Fibroblast of pulmonary artery (primary cell): Measurements from ENCODE around the gene PAX8.

Experiments
- DNase-seq: peaks from one replicate; pipeline ENCODE4 v3.0.0-alpha.2; 2010; ENCODE audit warnings: low read depth
- H3K4me3 ChIP-seq: replicated peaks from 2 replicates; pipeline ENCODE4 v1.5.1; 2011; ENCODE audit warnings: low read depth, mild to moderate bottlenecking, control low read depth, low read length, moderate library complexity
- TF ChIP-seq, protein P1 (sequence below): IDR thresholded peaks from 2 replicates; pipeline ENCODE4 v1.5.1; 2011; ENCODE audit warnings: mild to moderate bottlenecking, control low read depth, low read length, inconsistent platforms; ENCODE audit errors: missing control alignments

Gene PAX8

DNA sequence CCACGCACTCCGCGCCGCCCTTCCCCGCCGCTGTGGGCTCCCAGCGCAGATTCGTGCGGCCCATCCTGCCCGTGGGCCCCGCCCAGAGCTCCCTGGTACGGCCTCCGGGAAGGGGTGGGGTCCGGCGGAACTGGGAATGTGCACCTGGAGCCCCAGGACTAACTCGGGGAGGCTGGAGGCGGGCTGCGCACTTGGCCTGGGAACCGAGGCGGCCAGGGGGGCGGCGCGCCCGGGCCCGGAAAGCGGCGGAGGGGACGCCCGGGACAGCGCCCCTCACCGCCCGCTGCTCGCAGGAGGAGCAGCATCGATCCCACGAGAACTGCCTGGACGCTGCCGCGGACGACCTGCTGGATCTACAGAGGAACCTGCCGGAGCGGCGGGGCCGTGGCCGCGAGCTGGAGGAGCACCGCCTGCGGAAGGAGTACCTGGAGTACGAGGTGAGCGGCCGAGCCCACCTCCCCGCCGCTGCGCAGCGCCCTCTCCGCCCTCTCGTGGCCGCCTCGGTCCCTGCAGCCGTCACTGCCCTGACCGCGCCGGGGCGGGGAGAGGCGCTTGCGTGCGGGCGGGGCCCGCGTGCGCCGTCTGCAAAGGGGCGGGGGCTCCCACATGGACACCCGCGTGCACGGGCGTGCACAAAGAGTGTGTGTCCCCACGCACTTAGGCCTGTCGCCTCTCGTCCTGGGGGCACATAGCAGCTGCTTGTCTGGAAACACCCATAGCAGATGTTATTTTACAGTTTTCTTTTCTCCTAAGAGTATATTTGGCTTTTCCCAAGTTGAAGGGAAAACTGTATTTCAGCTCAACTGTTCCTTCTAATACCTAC, 79.7 kb downstream of the PAX8 start:
- TF ChIP-seq, protein P1, sequence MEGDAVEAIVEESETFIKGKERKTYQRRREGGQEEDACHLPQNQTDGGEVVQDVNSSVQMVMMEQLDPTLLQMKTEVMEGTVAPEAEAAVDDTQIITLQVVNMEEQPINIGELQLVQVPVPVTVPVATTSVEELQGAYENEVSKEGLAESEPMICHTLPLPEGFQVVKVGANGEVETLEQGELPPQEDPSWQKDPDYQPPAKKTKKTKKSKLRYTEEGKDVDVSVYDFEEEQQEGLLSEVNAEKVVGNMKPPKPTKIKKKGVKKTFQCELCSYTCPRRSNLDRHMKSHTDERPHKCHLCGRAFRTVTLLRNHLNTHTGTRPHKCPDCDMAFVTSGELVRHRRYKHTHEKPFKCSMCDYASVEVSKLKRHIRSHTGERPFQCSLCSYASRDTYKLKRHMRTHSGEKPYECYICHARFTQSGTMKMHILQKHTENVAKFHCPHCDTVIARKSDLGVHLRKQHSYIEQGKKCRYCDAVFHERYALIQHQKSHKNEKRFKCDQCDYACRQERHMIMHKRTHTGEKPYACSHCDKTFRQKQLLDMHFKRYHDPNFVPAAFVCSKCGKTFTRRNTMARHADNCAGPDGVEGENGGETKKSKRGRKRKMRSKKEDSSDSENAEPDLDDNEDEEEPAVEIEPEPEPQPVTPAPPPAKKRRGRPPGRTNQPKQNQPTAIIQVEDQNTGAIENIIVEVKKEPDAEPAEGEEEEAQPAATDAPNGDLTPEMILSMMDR, result peak; percentile 49
- H3K4me3 ChIP-seq, result peak overlapping the region; percentile 63
- peak; percentile 68 for DNase-seq

DNA sequence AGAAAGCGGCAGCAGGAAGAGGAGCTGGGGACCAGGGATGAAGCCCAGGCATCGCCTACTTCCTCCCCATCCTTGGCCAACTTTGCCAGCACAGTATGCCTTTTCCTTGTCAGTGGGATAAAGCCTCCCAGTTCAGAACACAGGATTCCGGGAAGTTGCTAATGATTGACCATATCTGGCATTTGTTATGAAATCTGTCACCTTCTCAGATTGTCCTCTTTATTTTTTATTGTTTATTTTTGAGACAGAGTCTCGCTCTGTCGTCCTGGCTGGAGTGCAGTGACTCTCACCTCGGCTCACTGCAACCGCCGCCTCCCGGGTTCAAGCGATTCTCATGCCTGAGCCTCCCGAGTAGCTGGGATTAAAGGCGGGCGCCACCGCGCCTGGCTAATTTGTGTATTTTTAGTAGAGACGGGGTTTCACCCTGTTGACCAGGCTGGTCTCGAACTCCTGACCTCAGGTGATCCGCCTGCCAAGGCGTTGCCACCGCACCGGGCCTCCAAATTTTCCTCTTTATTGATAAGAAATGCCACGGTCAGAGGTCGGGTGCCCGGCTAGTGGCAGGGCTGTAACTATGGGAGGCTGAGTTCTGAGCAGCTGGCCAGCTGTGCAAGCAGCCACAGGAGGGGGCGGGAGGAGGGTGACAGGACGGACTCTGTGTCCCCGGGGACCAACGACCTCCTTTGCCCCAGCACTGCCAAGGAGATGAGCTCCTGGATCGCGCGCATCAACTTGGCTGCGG, 80.5 kb downstream of the PAX8 start:
- TF ChIP-seq, protein P1, result no peak
- no peak for DNase-seq
- peak overlapping the region; percentile 63 for H3K4me3 ChIP-seq

DNA sequence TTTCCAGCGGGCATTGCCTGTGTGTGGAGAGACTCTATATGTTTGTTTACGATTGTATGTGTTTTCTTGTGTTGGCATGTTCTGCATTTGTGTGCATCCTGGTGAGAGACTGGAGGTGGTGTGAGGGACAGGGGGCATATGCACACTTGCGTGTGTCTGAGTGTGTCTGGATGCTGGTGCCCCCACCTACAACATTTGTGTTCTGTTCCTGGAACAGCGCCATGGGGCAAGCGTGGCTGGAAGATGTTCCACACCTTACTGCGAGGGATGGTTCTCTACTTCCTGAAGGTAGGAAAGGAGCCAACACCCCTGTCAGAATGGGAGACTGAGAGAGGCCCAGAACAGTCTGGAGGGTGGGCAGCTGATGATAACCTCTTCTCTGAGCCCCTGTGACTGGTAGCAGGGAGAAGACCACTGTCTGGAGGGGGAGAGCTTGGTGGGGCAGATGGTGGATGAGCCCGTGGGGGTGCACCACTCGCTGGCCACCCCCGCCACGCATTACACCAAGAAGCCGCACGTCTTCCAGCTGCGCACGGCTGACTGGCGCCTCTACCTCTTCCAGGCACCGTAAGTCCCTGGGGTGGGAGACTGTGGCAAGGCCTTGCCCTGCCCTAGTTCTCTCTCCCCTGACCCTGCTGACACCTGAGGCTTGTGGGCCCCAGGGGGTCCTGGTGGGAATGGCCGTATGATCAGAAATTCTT, 81.2 kb downstream of the PAX8 start:
- TF ChIP-seq, protein P1, result no peak
- no peak overlapping the region for H3K4me3 ChIP-seq
- no peak for DNase-seq

GRCh38 chr2:113196839-113197238, 81.9 kb downstream of the PAX8 start:
- no peak overlapping the region for H3K4me3 ChIP-seq
- DNase-seq, result no peak
- TF ChIP-seq, protein P1, result no peak

- no peak overlapping the region for H3K4me3 ChIP-seq
- TF ChIP-seq, protein P1, result no peak
- DNase-seq, result no peak
These were observed 82.7 kb downstream of the PAX8 start for GRCh38 chr2:113195923-113196501.

GRCh38 chr2:113192459-113193100, 86.1 kb downstream of the PAX8 start:
- TF ChIP-seq, protein P1, result no peak
- no peak for DNase-seq
- H3K4me3 ChIP-seq, result no peak overlapping the region
